ENCODE measurements around the gene GPR152. TPM values are rescaled to one million over a fixed set of nuclear protein-coding genes. Genes with fewer than 3 reads are reported as not detected.

GPR152 gene
- total and polyA plus RNA-seq, 2 of the 8 experiments (the other 6 are each of a cell fraction or from before 2014, with no cell fraction given), result not detected

DNA sequence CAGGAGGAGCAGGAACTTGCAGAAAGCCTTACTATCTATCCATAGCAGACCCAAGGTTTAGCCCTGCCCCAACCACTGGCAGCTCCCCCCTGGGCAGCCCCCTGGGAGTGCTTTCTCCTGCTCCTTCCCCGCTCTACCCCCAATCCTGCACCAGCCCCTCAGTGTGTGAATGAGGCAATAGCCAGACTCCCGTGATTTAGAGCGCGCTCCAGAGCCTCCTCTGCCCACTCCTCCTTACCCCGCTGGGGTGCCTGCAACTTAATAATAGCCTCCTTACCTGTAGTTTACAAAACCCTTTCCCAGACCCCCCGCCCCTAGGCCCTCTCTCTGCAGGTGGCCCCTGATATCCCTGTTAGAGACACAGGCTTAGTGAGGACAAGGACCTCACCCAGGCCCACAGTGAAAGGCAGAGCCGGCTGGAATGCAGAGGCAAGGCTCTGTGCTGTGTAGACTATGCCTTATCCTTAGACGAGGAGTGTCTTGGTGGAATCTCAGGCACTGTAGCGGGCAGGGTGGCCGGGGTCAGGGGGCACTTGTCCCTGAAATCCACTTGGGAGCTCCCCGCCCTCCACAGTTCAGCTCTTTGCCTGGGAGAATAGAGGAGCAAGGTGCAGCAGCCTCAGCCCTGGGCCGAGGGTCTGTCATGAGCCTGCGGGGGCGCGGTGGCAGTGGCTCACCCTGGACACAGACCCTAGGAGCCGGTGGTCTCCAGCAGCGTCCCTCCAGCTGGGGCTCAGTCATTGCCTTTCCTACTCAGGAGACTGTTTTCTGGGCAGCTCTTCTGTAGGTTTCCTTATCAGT, 41.3 kb downstream of the GPR152 start:
- H3K4me2 ChIP-seq (ENCODE audit: insufficient read depth in 1 of 2, low read depth in 2 of 2, low read length in 2 of 2), result no peak overlapping the region; a peak in 1 of 4 replicates
- H3K27ac ChIP-seq (ENCODE audit: low read depth, low read length), result no peak overlapping the region
- 0 out of 2 replicates have a peak, but pooled peaks cover 3% of the 10 kb centered on the region for H3K23me2 ChIP-seq (ENCODE audit: low read depth, low read length)
- no peaks in the 10 kb centered on the region for H3K9me3 ChIP-seq (ENCODE audit: insufficient read depth in 2 of 2, low read depth in 1 of 2, low read length in 1 of 2)
- no peak overlapping the region for H3K18ac ChIP-seq (ENCODE audit: extremely low read depth, low read length)
- H3K9ac ChIP-seq (replicated peaks in 1 of 4; ENCODE audit: extremely low read depth in 1 of 4, low read depth in 3 of 4, low read length in 3 of 4), result no peak overlapping the region
- H3K79me2 ChIP-seq (ENCODE audit: control insufficient read depth in 1 of 2, insufficient read depth in 2 of 2, low read length in 2 of 2), result no peaks in the 10 kb centered on the region
- ChIA-PET POLR2A (ENCODE audit: partially characterized antibody) (interaction anchor here (0.6 to 2.6 kb wide), 8 partner anchors 9 to 82 kb away, joined by 3 to 8 read pairs (median 3); partner anchors contain the start of gene PTPRCAP), CTCF (ENCODE audit: partially characterized antibody) (interaction anchor here (0.6 to 2.5 kb wide), 6 partner anchors 10 to 66 kb away, joined by 3 to 7 read pairs (median 4); partner anchors contain the start of genes PPP1CA, PTPRCAP and TMEM134)
- no peak overlapping the region for H2BK20ac ChIP-seq (ENCODE audit: low read length)
- H3K4me1 ChIP-seq (replicated peaks in 1 of 4; ENCODE audit: control insufficient read depth in 3 of 4, insufficient read depth in 4 of 4, low read length in 3 of 4), result peaks cover 3 to 17% (median 11%) of the 10 kb centered on the region in 4 experiments
- DNase-seq (ENCODE audit: low read depth in 1 of 2, low spot score in 2 of 2), result no peak
- H4K91ac ChIP-seq (replicated peaks; ENCODE audit: insufficient read length, low read length), result no peak overlapping the region
- no peak overlapping the region for H3K4me3 ChIP-seq (ENCODE audit: extremely low read depth in 1 of 4, insufficient read depth in 2 of 4, low read depth in 3 of 4, low read length in 4 of 4)
- no peak overlapping the region for H3K4ac ChIP-seq (replicated peaks; ENCODE audit: insufficient read length, low read depth, low read length)
- no peak for FAIRE-seq
- H2BK120ac ChIP-seq (replicated peaks; ENCODE audit: low read depth, low read length), result no peak overlapping the region
- no peak overlapping the region for H2BK5ac ChIP-seq (ENCODE audit: low read depth, low read length)
- TF ChIP-seq TEAD4 (IDR thresholded peaks at IDR 0.05; ENCODE audit: low read depth, low read length) (0 out of 2 replicates have a peak, but pooled peaks have one; percentile 18), KDM5A (IDR thresholded peaks at IDR 0.05; ENCODE audit: low read length) (no peak)
- no peak overlapping the region for H2AFZ ChIP-seq (ENCODE audit: low read length)
- H3K36me3 ChIP-seq (ENCODE audit: control insufficient read depth in 2 of 4, insufficient read depth in 4 of 4, low read length in 3 of 4), result no peaks in the 10 kb centered on the region
- no peak overlapping the region for H3K23ac ChIP-seq (ENCODE audit: insufficient read length)
- no peak overlapping the region for H3K56ac ChIP-seq (replicated peaks; ENCODE audit: insufficient read length, low read depth, low read length)
- 85% methylated on average over 16 of the region's 17 CpGs; no CpG with 5 or more reads in 1 of the 2 experiments for WGBS, 2 experiments (ENCODE audit: extremely low coverage in 1 of 2, insufficient coverage in 1 of 2, insufficient read length in 1 of 2, insufficient replicate concordance in 2 of 2, low coverage in 1 of 2, low lambda C conversion rate in 2 of 2, missing lambda C conversion rate in 1 of 2)
- H2AK5ac ChIP-seq (ENCODE audit: low read depth, low read length), result no peak overlapping the region
- no peak overlapping the region for H3K14ac ChIP-seq (ENCODE audit: insufficient read length)
- H2BK15ac ChIP-seq (ENCODE audit: low read length), result no peak overlapping the region
- H2BK12ac ChIP-seq (ENCODE audit: low read depth, low read length), result no peak overlapping the region
- H4K8ac ChIP-seq (ENCODE audit: extremely low read depth, insufficient read depth, low read length), result no peak overlapping the region; the same call in 1 of the 2 replicates
- no peak overlapping the region for H4K5ac ChIP-seq (ENCODE audit: insufficient read length, low read depth, low read length)
- H3K27me3 ChIP-seq (replicated peaks in 1 of 4; ENCODE audit: control insufficient read depth in 3 of 4, extremely low read depth in 1 of 4, insufficient read depth in 3 of 4, low read length in 3 of 4), result peaks cover 0 to 16% (median 5%) of the 10 kb centered on the region in 4 experiments; a peak in 4 of 7 replicates
- no peaks in the 10 kb centered on the region for H4K20me1 ChIP-seq (replicated peaks in 1 of 2; ENCODE audit: control insufficient read depth in 1 of 2, insufficient read depth in 2 of 2, low read length in 2 of 2)
- no peaks in the 10 kb centered on the region for H3K79me1 ChIP-seq (ENCODE audit: low read depth, low read length)

Data from H1 (cell line).